Bronchial epithelial cell (primary cell): ENCODE results near the gene FAM163B. TPM values are rescaled to one million over a fixed set of nuclear protein-coding genes. Genes with fewer than 3 reads are reported as not detected.

Source experiments
- DNase-seq: peaks from one replicate; pipeline ENCODE4 v3.0.0-alpha.2; 2010; ENCODE audit warnings: low read depth
- FAIRE-seq: peaks from 2 replicates; lab custom pipeline; 2011; peaks lifted over from hg19 to GRCh38; lab: Jason Lieb, UNC
- H3K27me3 ChIP-seq: 2 replicates; pipeline ENCODE4 v1.5.1; 2011; ENCODE audit warnings: low read length; ENCODE audit not compliant: control insufficient read depth, insufficient read depth
- H3K36me3 ChIP-seq: 2 replicates; pipeline ENCODE4 v1.5.1; 2011; ENCODE audit warnings: low read length; ENCODE audit not compliant: control insufficient read depth, insufficient read depth
- H3K4me3 ChIP-seq: 2 replicates; pipeline ENCODE4 v1.5.1; 2011; ENCODE audit warnings: mild to moderate bottlenecking, low read depth, low read length, control low read depth
- CTCF ChIP-seq: IDR thresholded peaks from 2 replicates; pipeline ENCODE4 v1.5.1; 2011; ENCODE audit warnings: mild to moderate bottlenecking, moderate library complexity, low read length, control low read depth, inconsistent platforms; ENCODE audit not compliant: insufficient read depth, severe bottlenecking
- total RNA-seq: library from RNA; depleted of rRNA; stranded (reverse); fragments of >200 nt; gene quantifications from 2 replicates; pipeline ENCODE4 v1.2.1, GENCODE V29; 2014

The FAM163B gene
- total RNA-seq, 1 donor from 2014 or later, result not detected

GRCh38 chr9:133633681-133634080, 24.5 kb upstream of the FAM163B start:
- H3K36me3 ChIP-seq, result no peaks in the 10 kb centered on the region
- DNase-seq (no peak), FAIRE-seq (no peak)
- H3K4me3 ChIP-seq, result no peak overlapping the region
- H3K27me3 ChIP-seq, result peaks cover 9% of the 10 kb centered on the region
- TF ChIP-seq CTCF, result no peak

- no peak for FAIRE-seq
- H3K27me3 ChIP-seq, result peaks cover 9% of the 10 kb centered on the region
Observed at GRCh38 chr9:133632806-133633680, 23.9 kb upstream of the FAM163B start.

GRCh38 chr9:133631111-133631510, 21.9 kb upstream of the FAM163B start:
- DNase-seq (no peak), FAIRE-seq (no peak)
- H3K4me3 ChIP-seq, result no peak overlapping the region
- TF ChIP-seq CTCF, result no peak
- peaks cover 6% of the 10 kb centered on the region for H3K27me3 ChIP-seq
- H3K36me3 ChIP-seq, result no peaks in the 10 kb centered on the region

More at GRCh38 chr9:133632806-133633680, 23.9 kb upstream of the FAM163B start:
- no peak for DNase-seq
- no peak overlapping the region for H3K4me3 ChIP-seq
- no peak for TF ChIP-seq CTCF
- H3K36me3 ChIP-seq, result no peaks in the 10 kb centered on the region

GRCh38 chr9:133629221-133630110, 20.3 kb upstream of the FAM163B start:
- peak; percentile 28 for FAIRE-seq
- no peak overlapping the region for H3K4me3 ChIP-seq
- no peaks in the 10 kb centered on the region for H3K36me3 ChIP-seq
- no peak for TF ChIP-seq CTCF
- H3K27me3 ChIP-seq, result peaks cover 4% of the 10 kb centered on the region
- DNase-seq, result no peak

GRCh38 chr9:133628766-133629165, 19.6 kb upstream of the FAM163B start:
- H3K27me3 ChIP-seq, result peaks cover 4% of the 10 kb centered on the region
- no peak for TF ChIP-seq CTCF
- no peak for FAIRE-seq
- H3K36me3 ChIP-seq, result no peaks in the 10 kb centered on the region
- no peak for DNase-seq
- H3K4me3 ChIP-seq, result no peak overlapping the region
